ENCODE data around the gene LYPD5.

The LYPD5 gene

DNA sequence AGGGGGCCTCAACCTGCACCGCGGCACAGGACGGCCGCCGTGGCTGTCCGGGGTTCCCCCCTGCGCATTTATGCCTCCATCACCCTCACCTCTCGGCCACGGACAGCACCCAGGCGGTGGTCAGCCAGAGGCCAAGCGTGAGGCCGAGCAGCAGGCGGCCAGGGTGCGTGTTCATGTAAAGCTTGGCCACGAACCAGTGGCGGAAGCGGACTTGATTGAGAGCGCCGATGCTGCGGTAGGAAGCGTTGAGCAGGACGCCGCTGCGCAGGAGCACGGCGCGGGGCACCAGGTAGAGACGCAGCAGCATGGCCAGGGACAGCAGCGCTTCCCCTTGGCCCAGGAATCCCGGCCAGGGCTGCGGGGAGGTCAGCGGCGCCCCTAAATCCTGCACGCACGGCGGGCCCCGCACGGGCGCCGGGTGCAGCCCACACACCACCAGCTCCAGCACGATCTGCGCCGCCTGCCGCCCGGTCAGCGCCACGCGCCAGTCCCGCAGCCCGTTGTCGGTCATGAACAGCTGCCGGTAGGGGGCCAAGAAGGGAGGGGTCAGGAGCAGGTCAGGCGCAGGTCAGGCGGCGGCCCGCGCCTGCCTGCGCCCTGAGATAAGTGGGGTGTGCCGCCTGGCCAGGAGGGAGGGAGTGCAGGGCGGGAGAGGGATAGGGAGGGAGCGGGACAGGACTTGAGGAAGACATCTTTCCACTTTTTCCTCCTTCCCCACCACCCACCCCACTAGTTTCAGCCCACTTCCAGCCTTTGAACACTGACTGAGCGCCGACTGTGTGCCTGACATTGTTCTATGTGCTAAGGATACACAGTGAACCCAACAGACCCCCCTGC lies 27.9 kb downstream of the LYPD5 start:
- TF ChIP-seq, protein P1, sequence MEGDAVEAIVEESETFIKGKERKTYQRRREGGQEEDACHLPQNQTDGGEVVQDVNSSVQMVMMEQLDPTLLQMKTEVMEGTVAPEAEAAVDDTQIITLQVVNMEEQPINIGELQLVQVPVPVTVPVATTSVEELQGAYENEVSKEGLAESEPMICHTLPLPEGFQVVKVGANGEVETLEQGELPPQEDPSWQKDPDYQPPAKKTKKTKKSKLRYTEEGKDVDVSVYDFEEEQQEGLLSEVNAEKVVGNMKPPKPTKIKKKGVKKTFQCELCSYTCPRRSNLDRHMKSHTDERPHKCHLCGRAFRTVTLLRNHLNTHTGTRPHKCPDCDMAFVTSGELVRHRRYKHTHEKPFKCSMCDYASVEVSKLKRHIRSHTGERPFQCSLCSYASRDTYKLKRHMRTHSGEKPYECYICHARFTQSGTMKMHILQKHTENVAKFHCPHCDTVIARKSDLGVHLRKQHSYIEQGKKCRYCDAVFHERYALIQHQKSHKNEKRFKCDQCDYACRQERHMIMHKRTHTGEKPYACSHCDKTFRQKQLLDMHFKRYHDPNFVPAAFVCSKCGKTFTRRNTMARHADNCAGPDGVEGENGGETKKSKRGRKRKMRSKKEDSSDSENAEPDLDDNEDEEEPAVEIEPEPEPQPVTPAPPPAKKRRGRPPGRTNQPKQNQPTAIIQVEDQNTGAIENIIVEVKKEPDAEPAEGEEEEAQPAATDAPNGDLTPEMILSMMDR (IDR thresholded peaks at IDR 0.05; ENCODE audit: extremely low read depth, insufficient read depth, missing control alignments): no peak
- DNase-seq (ENCODE audit: low spot score): no peak
- in situ Hi-C loops (cut with MboI; ENCODE audit: low pct_unique_long_range_greater_than_20kb, low sequenced_read_pairs, unreplicated experiment): no loop called here

DNA sequence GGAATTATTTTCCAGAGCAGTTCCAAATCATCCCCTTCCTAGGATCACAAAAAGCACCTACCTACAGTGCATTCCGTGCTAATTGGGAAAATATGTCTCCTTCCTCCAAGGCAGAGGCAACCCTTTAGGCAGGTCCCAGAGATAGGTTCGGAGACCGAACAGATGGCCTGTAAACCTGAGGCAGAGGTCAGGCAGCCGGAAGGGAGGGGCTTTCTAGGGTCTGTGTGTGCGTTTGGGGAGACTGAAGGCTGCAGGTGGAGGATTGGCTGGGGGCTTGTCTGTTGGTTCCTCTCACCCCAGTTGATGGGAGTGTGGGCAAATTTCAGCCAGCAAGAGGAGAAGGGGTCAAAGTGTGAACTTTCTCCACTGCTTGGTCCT lies 28.5 kb downstream of the LYPD5 start:
- in situ Hi-C loops (cut with MboI; ENCODE audit: low pct_unique_long_range_greater_than_20kb, low sequenced_read_pairs, unreplicated experiment): no loop called here
- no peak for DNase-seq (ENCODE audit: low spot score)
- TF ChIP-seq, protein P1 (IDR thresholded peaks at IDR 0.05; ENCODE audit: extremely low read depth, insufficient read depth, missing control alignments): no peak

DNA sequence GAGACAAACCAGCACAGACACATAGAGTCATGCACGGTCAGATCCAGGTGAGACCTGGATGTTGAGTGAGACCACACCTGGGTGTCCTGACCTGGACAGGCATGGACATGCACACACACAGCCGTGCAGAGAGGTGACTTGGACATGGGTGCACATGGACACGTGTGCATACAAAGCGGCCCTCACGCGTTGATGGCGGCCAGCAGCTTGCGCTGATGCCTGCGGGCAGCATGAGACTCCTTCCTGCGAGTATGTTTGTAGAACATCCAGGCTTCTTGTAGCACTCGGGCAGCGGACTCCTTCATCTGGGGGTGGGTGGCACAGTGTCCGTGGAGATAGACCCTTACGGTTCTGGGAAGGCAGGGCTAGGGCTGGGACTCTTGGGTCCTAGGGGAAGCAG lies 33.0 kb downstream of the LYPD5 start:
- DNase-seq (ENCODE audit: low spot score): no peak
- TF ChIP-seq, protein P1 (IDR thresholded peaks at IDR 0.05; ENCODE audit: extremely low read depth, insufficient read depth, missing control alignments): no peak
- in situ Hi-C loops (cut with MboI; ENCODE audit: low pct_unique_long_range_greater_than_20kb, low sequenced_read_pairs, unreplicated experiment): no loop called here

GRCh38 chr19:43768273-43769050 lies 33.8 kb downstream of the LYPD5 start:
- no peak for DNase-seq (ENCODE audit: low spot score)
- in situ Hi-C loops (cut with MboI; ENCODE audit: low pct_unique_long_range_greater_than_20kb, low sequenced_read_pairs, unreplicated experiment): no loop called here
- TF ChIP-seq, protein P1 (IDR thresholded peaks at IDR 0.05; ENCODE audit: extremely low read depth, insufficient read depth, missing control alignments): no peak

GRCh38 chr19:43767818-43768217 lies 34.4 kb downstream of the LYPD5 start:
- DNase-seq (ENCODE audit: low spot score): no peak
- TF ChIP-seq, protein P1 (IDR thresholded peaks at IDR 0.05; ENCODE audit: extremely low read depth, insufficient read depth, missing control alignments): no peak
- in situ Hi-C loops (cut with MboI; ENCODE audit: low pct_unique_long_range_greater_than_20kb, low sequenced_read_pairs, unreplicated experiment): no loop called here

DNA sequence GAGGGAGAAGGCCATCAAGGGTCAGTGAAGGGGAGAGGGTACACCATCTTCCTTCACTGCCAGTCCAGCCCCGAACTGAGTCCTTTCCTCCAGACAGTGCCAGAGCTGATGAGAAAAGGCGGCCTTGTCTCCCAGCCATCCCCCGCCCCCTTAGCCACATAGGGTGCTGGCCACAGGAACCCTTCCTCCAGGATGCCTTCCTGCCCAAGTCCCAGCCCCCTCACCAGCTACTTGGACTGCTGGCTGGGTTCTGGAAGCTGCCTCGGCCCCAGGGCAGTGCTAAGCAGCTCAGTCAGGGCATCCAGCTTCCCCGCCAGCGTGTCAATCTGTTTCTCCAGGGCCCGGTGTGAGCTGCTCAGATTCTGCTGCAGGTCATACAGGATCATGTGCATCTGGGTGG lies 34.9 kb downstream of the LYPD5 start:
- in situ Hi-C loops (cut with MboI; ENCODE audit: low pct_unique_long_range_greater_than_20kb, low sequenced_read_pairs, unreplicated experiment): no loop called here
- no peak for DNase-seq (ENCODE audit: low spot score)
- TF ChIP-seq, protein P1 (IDR thresholded peaks at IDR 0.05; ENCODE audit: extremely low read depth, insufficient read depth, missing control alignments): no peak

All from GM13977 (cell line).